Femur (tissue), 1 donor: Measurements from ENCODE around the gene RRH.

Source experiments
- DNase-seq: peaks from one replicate; pipeline ENCODE4 v3.0.0-alpha.2; 2017

Gene RRH

GRCh38 chr4:109890076-109890475, 62.3 kb downstream of the RRH start:
- no peak for DNase-seq
